Endothelial cell of umbilical vein (primary cell): Measurements from ENCODE around the gene TRMT112. TPM values are rescaled to one million over a fixed set of nuclear protein-coding genes. Genes with fewer than 3 reads are reported as not detected.

Experiments used
- BruUV-seq: library from RNA; stranded (reverse); fragments of 400-500 nt; replicated peaks from 2 replicates; lab custom pipeline; 2021; lab: Mats Ljungman, UMichigan
- CTCF ChIA-PET: fragments of 300-600, 350-600 bp; sonication (Branson Sonifier 250); formaldehyde crosslinking; loops from one replicate; lab custom pipeline; 2021; ENCODE audit warnings: antibody characterized with exemption, inconsistent platforms; lab: Charles Lee
- POLR2A ChIA-PET: fragments of 300-600, 350-600 bp; sonication (Branson Sonifier 250); formaldehyde crosslinking; loops from one replicate; lab custom pipeline; 2021; ENCODE audit warnings: antibody characterized with exemption, inconsistent platforms; lab: Charles Lee
- DNase-seq: peaks from one replicate; pipeline ENCODE4 v3.0.0-alpha.2; 2011; ENCODE audit warnings: low read depth, low spot score
- FAIRE-seq: peaks from 2 replicates; lab custom pipeline; 2011; peaks lifted over from hg19 to GRCh38; lab: Jason Lieb, UNC
- H2AFZ ChIP-seq: 2 replicates; pipeline ENCODE4 v1.6.0; 2012; ENCODE audit warnings: low read depth, low read length, control low read depth, inconsistent platforms
- H3K27ac ChIP-seq: 2 replicates; pipeline ENCODE4 v1.5.1; 2011; ENCODE audit warnings: low read depth, mild to moderate bottlenecking, control low read depth, low read length, moderate library complexity; ENCODE audit not compliant: insufficient read depth
- H3K27me3 ChIP-seq, 2 experiments: 2 replicates each; pipeline versions ENCODE4 v1.6.0 to v1.6.1; 2011; ENCODE audit warnings: low read length in 2 of 2, mixed read lengths in 1 of 2; ENCODE audit not compliant: control insufficient read depth in 2 of 2, insufficient read depth in 2 of 2
- H3K36me3 ChIP-seq, 2 experiments: 2 replicates in 1 of 2; 3 replicates in 1 of 2; pipeline ENCODE4 v1.5.1; 2011; ENCODE audit warnings: low read length in 2 of 2, mild to moderate bottlenecking in 1 of 2, moderate library complexity in 1 of 2; ENCODE audit not compliant: control insufficient read depth in 2 of 2, insufficient read depth in 2 of 2; ENCODE audit errors: extremely low read depth in 1 of 2
- H3K4me1 ChIP-seq: 3 replicates; pipeline ENCODE4 v1.5.1; 2011; ENCODE audit warnings: mild to moderate bottlenecking, low read length; ENCODE audit not compliant: control insufficient read depth, insufficient read depth; ENCODE audit errors: extremely low read depth
- H3K4me2 ChIP-seq: 2 replicates; pipeline ENCODE4 v1.6.1; 2011; ENCODE audit warnings: low read length, control low read depth, mixed read lengths; ENCODE audit not compliant: insufficient read depth
- H3K4me3 ChIP-seq, 3 experiments: fragments of 200-600 bp in 1 of 3; sonication (generic), shearing (Covaris generic) in 1 of 3; replicated peaks in 1 of 3; 2 replicates each; pipeline ENCODE4 v1.5.1; 2011 to 2016; ENCODE audit warnings: control low read depth in 3 of 3, low read length in 3 of 3, mild to moderate bottlenecking in 2 of 3, inconsistent platforms in 1 of 3, low read depth in 1 of 3, moderate library complexity in 1 of 3; ENCODE audit not compliant: insufficient read depth in 1 of 3
- H3K79me2 ChIP-seq: 2 replicates; pipeline ENCODE4 v1.6.0; 2012; ENCODE audit warnings: low read length, inconsistent platforms; ENCODE audit not compliant: control insufficient read depth, insufficient read depth
- H3K9ac ChIP-seq: replicated peaks from 2 replicates; pipeline ENCODE3; 2011; ENCODE audit warnings: low read length, control low read depth; ENCODE audit not compliant: insufficient read depth; ENCODE audit errors: extremely low read depth
- H3K9me1 ChIP-seq: replicated peaks from 3 replicates; pipeline ENCODE4 v1.6.0; 2011; ENCODE audit warnings: mild to moderate bottlenecking, low read length; ENCODE audit not compliant: control insufficient read depth, insufficient read depth; ENCODE audit errors: extremely low read depth
- H3K9me3 ChIP-seq: replicated peaks from 2 replicates; pipeline ENCODE4 v1.5.1; 2012; ENCODE audit warnings: low read length, inconsistent platforms; ENCODE audit not compliant: control insufficient read depth, insufficient read depth
- H4K20me1 ChIP-seq: replicated peaks from 2 replicates; pipeline ENCODE3; 2011; ENCODE audit warnings: mild to moderate bottlenecking, low read length; ENCODE audit not compliant: control insufficient read depth, insufficient read depth; ENCODE audit errors: extremely low read depth
- EZH2 ChIP-seq: IDR thresholded peaks from 2 replicates; pipeline ENCODE4 v1.6.1; 2012; ENCODE audit warnings: borderline replicate concordance, low read depth, mild to moderate bottlenecking, moderate library complexity, low read length, inconsistent platforms; ENCODE audit not compliant: severe bottlenecking
- FOS ChIP-seq: IDR thresholded peaks from 2 replicates; pipeline ENCODE4 v1.6.1; 2011; ENCODE audit warnings: mild to moderate bottlenecking, low read length, moderate library complexity, borderline replicate concordance; ENCODE audit not compliant: insufficient read depth
- GATA2 ChIP-seq: IDR thresholded peaks from 2 replicates; pipeline ENCODE4 v1.7.0; 2011; ENCODE audit warnings: low read depth, mild to moderate bottlenecking, moderate library complexity, mixed read lengths, low read length; ENCODE audit not compliant: insufficient read length, insufficient read depth
- JUN ChIP-seq: IDR thresholded peaks from 2 replicates; pipeline ENCODE4 v1.6.1; 2011; ENCODE audit warnings: borderline replicate concordance, low read depth; ENCODE audit not compliant: insufficient read length, insufficient read depth
- POLR2A ChIP-seq: IDR thresholded peaks from 2 replicates; pipeline ENCODE4 v1.6.1; 2012; ENCODE audit warnings: low read depth, mild to moderate bottlenecking, control low read depth, low read length
- POLR2AphosphoS5 ChIP-seq: IDR thresholded peaks from 2 replicates; pipeline ENCODE4 v1.6.1; 2012; ENCODE audit warnings: low read depth, mild to moderate bottlenecking, control low read depth, low read length, moderate library complexity; ENCODE audit not compliant: insufficient read depth
- dilution Hi-C: fragments of 300-500 bp; cut with MboI; formaldehyde crosslinking; loops from one replicate; pipeline ENCODE4 v1.15.0; 2019; ENCODE audit warnings: low sequenced_read_pairs; ENCODE audit not compliant: extremely low pct_ligation_motif_present
- intact Hi-C: fragments of 100-400 bp; cut with micrococcal nuclease; formaldehyde crosslinking; loops from one replicate; pipeline ENCODE4 v1.10.0; 2022
- polyA plus RNA-seq, 4 experiments: library from polyadenylated mRNA; depleted of rRNA in 3 of 4; stranded (reverse) in 3 of 4; unstranded in 1 of 4; fragments of >200 nt; gene quantifications; 2 replicates each; pipeline versions ENCODE4 v1.2.1 to v1.2.3, GENCODE V29; 2011 to 2012; ENCODE audit warnings: missing spikeins in 1 of 4
- total RNA-seq: library from RNA; stranded (reverse); gene quantifications from 2 replicates; pipeline ENCODE4 v1.2.3, GENCODE V29; 2021
- TF ChIP-seq, protein P1 (sequence below), 2 donors: IDR thresholded peaks; 1 replicate in 1 of 2; 2 replicates in 1 of 2; pipeline ENCODE4 v1.5.1; 2011; ENCODE audit warnings: low read length in 2 of 2, mild to moderate bottlenecking in 2 of 2, moderate library complexity in 2 of 2, control low read depth in 1 of 2, inconsistent platforms in 1 of 2, low read depth in 1 of 2; ENCODE audit not compliant: insufficient read depth in 1 of 2; ENCODE audit errors: extremely low read depth in 1 of 2
- TF ChIP-seq, protein P2 (sequence below): IDR thresholded peaks from 2 replicates; pipeline ENCODE4 v1.6.1; 2011; ENCODE audit not compliant: insufficient read depth, insufficient read length

The TRMT112 gene
- total and polyA plus RNA-seq, 2 donors (not counting 3 experiments of a cell fraction or from before 2014, with no cell fraction given), result 195 to 575 TPM

DNA sequence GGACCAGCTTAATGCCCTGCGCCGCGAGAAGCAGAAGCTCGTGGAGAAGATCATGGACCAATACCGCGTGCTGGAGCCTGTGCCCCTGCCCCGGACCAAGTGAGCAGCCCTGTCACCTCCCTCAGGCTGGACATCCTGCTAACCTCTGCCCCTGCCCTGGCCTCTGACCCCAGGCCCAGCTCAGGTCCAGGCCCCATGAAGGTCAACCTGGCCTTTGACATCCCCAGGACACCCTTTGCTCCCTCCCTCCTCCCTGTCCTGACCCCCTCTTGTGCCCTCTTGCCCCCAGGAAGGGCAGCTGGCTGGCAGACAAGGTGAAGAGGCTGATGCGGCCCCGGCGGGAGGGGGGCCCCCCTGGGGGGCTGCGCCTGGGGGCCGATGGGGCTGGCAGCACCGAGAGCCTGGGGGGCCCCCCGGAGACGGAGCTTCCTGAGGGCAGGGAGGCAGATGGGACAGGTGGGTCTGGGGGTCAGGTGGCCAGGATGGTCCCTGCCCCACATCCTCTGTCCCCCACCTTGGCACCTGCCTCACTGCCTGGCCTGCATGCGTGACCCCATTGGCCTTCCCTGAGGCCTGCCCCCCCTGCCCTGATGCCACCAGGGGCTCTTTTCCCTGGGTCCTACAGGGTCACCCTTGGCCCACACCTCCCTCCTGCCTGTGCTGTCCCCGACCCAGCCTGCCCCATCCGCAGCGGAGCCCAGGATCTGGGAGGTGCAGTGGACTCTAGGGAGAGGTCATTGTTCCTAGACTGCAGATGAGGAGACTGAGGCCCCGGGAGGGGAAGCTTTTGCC lies 36.6 kb upstream of the TRMT112 start:
- no peaks in the 10 kb centered on the region for H3K79me2 ChIP-seq
- no peaks in the 10 kb centered on the region for H3K9me3 ChIP-seq
- no peak overlapping the region for H3K27ac ChIP-seq
- no peaks in the 10 kb centered on the region for H3K9me1 ChIP-seq
- FAIRE-seq (no peak), DNase-seq (no peak)
- H3K4me3 ChIP-seq, result no peak overlapping the region
- intact Hi-C loops, result no loop called here
- H4K20me1 ChIP-seq, result no peaks in the 10 kb centered on the region
- H3K9ac ChIP-seq, result no peak overlapping the region
- BruUV-seq, result no TSS peak
- dilution Hi-C loops, result no loop called here
- CTCF ChIA-PET, result interaction anchor here (0.6 to 5.5 kb wide), 16 partner anchors 9 to 334 kb away, joined by 3 to 107 read pairs (median 9); partner anchors contain the start of genes CATSPERZ, ESRRA, FERMT3 and PRDX5
- H3K36me3 ChIP-seq, result no peaks in the 10 kb centered on the region
- POLR2A ChIA-PET, result no interaction called here
- no peak for TF ChIP-seq POLR2AphosphoS5
- TF ChIP-seq POLR2A, result no peak
- TF ChIP-seq GATA2, result no peak
- TF ChIP-seq, protein P1, sequence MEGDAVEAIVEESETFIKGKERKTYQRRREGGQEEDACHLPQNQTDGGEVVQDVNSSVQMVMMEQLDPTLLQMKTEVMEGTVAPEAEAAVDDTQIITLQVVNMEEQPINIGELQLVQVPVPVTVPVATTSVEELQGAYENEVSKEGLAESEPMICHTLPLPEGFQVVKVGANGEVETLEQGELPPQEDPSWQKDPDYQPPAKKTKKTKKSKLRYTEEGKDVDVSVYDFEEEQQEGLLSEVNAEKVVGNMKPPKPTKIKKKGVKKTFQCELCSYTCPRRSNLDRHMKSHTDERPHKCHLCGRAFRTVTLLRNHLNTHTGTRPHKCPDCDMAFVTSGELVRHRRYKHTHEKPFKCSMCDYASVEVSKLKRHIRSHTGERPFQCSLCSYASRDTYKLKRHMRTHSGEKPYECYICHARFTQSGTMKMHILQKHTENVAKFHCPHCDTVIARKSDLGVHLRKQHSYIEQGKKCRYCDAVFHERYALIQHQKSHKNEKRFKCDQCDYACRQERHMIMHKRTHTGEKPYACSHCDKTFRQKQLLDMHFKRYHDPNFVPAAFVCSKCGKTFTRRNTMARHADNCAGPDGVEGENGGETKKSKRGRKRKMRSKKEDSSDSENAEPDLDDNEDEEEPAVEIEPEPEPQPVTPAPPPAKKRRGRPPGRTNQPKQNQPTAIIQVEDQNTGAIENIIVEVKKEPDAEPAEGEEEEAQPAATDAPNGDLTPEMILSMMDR (IDR thresholded peaks at IDR 0.05; ENCODE audit: extremely low read depth in 1 of 2, insufficient read depth in 1 of 2, low read depth in 1 of 2, low read length in 2 of 2), result no peak
- no peak for TF ChIP-seq FOS
- no peak for TF ChIP-seq EZH2
- TF ChIP-seq, protein P2, sequence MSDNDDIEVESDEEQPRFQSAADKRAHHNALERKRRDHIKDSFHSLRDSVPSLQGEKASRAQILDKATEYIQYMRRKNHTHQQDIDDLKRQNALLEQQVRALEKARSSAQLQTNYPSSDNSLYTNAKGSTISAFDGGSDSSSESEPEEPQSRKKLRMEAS, result no peak
- TF ChIP-seq JUN, result no peak
- H3K27me3 ChIP-seq, result no peaks in the 10 kb centered on the region
- peaks cover 19% of the 10 kb centered on the region for H3K4me1 ChIP-seq
- no peak overlapping the region for H3K4me2 ChIP-seq
- no peak overlapping the region for H2AFZ ChIP-seq
